Esophagus mucosa (tissue), 1 donor: Measurements from ENCODE around the gene CMTM7. TPM values are rescaled to one million over a fixed set of nuclear protein-coding genes. Genes with fewer than 3 reads are reported as not detected.
"Not testable (repeated sequence)": the region's sequence is repeated elsewhere in the genome, so short reads cannot be mapped to it uniquely, and the experiment has no call there.

Experiments used
- ATAC-seq: fragments of 200-7000 bp; cut with Tn5 transposase; one replicate; pipeline ENCODE4 v1.9.1; 2020
- total RNA-seq: library from RNA; stranded (reverse); gene quantifications from one replicate; pipeline ENCODE4 v1.2.4, GENCODE V29; 2023
- donor health status: DM: yes; HTN: yes; CAD: no.

CMTM7 gene
- total RNA-seq, 1 donor from 2014 or later: 1.2 TPM

DNA sequence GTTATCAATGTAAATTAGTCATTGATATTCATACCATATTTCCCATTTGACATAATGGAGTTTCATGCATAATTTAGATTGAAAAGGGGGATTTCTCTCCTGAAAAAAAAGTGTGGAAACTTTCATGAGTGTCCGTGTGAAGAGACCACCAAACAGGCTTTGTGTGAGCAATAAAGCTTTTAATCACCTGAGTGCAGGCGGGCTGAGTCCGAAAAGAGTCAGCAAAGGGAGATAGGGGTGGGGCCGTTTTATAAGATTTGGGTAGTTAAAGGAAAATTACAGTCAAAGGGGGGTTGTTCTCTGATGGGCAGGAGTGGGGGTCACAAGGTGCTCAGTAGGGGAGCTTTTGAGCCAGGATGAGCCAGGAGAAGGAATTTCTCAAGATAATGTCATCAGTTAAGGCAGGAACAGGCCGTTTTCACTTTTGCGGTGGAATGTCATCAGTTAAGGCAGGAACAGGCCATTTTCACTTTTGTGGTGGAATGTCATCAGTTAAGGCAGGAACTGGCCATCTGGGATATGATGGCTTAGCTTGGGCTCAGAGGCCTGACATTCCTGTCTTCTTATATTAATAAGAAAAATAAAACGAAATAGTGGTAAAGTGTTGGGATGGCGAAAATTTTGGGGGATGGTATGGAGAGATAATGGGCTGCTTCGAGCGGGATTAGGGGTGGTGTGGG lies 69.3 kb downstream of the CMTM7 start:
- not testable (repeated sequence) for ATAC-seq

GRCh38 chr3:32462191-32462986 lies 70.7 kb downstream of the CMTM7 start:
- ATAC-seq: not testable (repeated sequence)

GRCh38 chr3:32463415-32463814 lies 71.8 kb downstream of the CMTM7 start:
- not testable (repeated sequence) for ATAC-seq

GRCh38 chr3:32464726-32465125 lies 73.1 kb downstream of the CMTM7 start:
- ATAC-seq: not testable (repeated sequence)

DNA sequence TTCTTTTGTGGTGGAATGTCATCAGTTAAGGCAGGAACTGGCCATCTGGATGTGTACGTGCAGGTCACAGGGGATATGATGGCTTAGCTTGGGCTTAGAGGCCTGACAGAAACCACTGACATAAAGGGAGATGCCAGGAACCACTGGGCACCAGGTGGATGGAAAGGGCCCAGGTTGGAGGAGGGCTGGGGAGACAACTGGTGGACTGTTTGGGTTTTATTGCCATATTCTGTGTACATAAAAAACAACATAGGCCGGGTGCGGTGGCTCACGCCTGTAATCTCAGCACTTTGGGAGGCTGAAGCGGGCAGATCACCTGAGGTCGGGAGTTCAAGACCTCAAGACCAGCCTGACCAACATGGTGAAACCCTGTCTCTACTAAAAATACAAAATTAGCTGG lies 75.2 kb downstream of the CMTM7 start:
- ATAC-seq: not testable (repeated sequence)

GRCh38 chr3:32467333-32468070 lies 75.8 kb downstream of the CMTM7 start:
- ATAC-seq: peak; percentile 80

- ATAC-seq: no peak
Observed at GRCh38 chr3:32469151-32469874, 77.7 kb downstream of the CMTM7 start.

DNA sequence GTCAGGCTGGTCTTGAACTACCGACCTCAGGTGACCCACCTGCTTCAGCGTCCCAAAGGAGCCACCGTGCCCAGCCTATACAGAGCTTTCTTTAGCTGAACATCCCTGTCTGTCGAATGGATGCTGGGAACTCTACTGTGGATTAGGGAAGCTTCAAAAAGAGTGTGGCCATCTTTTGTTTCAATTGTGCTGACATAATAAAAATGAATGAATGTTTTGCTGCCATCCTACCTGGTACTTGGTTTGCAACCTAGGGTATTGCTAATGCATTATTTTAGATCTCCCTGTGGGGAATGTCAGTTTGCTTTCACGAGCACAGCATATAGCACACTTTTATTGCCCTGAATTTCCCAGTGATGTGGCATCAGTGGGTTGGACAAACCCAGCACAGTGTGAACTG lies 78.7 kb downstream of the CMTM7 start:
- ATAC-seq: no peak

DNA sequence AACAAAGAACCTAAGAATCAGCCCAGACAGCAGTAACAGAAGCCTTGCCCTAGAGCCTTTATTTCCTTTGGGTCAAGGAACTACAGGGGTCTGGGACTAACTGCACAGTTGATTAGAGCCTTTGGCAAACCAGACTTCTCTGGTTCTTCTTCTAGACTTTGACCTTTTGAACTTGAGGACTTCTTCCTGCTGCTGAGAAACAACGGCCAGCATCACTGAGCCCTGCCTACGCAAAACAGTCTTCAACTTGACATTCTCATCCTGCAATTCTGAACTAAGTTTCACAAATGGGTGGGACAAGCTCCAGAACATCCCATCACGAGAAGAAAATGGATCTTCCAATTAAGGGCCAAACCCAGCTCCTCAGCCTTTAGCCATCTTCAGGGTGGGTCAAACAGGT lies 79.6 kb downstream of the CMTM7 start:
- ATAC-seq: no peak

DNA sequence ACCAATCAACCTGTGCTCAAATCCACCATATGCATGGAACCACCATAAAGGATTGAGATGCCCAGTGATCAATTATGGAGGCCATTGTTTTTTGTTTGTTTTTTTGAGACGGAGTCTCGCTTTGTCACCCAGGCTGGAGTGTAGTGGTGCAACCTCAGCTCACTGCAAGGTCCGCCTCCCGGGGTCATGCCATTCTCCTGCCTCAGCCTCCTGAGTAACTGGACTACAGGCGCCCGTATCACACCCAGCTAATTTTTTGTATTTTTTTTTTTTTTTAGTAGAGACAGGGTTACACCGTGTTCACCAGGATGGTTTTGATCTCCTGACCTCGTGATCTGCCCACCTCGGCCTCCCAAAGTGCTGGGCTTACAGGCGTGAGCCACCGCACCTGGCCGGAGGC lies 80.5 kb downstream of the CMTM7 start:
- not testable (repeated sequence) for ATAC-seq

DNA sequence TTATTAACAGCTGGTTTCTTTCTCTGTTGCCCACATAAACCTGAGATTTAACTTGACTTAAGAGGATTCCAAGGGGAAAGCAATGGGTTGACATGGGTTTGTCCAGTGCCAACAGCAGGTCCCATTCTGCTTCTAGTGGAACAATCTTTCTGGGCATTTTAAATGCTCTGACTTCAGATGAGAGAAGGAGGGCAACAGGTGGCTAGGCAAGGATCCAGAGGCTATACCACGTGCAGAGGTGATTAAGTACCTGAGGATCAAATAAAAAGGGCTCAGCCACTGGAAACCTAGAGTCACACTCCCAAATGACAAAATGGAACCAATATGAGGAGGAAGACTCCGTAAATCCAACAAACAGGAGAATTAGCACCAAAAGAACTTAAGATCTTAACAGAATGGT lies 82.5 kb downstream of the CMTM7 start:
- no peak for ATAC-seq

DNA sequence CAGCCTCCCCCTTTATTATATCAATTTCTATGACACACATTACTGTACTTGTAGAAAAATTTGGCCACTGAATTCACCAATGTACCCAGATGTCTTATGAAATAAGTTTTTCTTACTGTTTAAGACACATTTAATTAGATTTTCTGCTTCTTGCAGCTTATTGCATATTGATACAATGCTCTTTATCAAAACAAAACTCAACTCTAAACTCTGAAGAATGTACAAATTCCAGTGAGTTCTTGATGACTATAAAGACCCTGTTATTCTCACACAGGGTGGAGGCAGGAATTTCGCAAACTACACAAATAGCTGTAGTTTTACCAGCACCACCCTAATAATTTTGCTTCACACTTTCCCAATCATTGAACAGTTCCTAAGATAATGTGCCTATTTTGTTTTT lies 89.0 kb downstream of the CMTM7 start:
- no peak for ATAC-seq

- ATAC-seq: no peak
Observed at GRCh38 chr3:32481791-32482631, 90.4 kb downstream of the CMTM7 start.

GRCh38 chr3:32482693-32483092 lies 91.0 kb downstream of the CMTM7 start:
- no peak for ATAC-seq

- no peak for ATAC-seq
Observed at GRCh38 chr3:32483772-32484171, 92.1 kb downstream of the CMTM7 start.

- ATAC-seq: no peak
Observed at GRCh38 chr3:32484436-32484835, 92.8 kb downstream of the CMTM7 start.

DNA sequence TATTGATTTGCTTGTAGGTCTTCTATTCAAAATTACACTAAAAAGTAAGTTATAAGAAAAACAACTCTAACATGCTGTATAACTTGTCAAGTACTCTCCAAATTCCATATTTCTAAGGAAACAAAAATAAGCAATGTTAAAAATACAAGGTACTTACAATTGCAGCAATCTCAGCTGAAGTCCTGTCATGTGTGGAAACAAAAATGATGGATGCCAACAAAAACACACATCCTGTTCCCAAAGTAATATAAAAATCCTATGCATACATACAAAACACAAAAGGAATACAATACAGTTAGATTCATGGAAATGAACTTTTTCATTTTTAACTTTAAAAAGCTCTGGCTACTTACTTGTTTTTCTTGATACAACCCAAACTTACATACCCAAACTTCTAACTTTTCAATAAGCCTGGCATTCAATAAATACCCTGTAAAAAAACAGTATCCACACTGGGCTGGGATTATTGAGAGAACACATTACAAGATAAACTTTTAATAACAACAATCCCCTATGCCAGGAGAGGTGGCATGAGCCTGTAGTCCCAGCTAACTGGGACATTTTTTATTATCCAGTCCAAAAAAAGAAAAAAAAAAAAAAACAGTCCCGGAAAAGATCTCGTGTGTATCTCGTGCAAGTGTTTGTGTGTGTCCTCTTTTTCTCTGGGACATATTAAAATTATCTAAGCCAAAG lies 96.3 kb downstream of the CMTM7 start:
- no peak for ATAC-seq

DNA sequence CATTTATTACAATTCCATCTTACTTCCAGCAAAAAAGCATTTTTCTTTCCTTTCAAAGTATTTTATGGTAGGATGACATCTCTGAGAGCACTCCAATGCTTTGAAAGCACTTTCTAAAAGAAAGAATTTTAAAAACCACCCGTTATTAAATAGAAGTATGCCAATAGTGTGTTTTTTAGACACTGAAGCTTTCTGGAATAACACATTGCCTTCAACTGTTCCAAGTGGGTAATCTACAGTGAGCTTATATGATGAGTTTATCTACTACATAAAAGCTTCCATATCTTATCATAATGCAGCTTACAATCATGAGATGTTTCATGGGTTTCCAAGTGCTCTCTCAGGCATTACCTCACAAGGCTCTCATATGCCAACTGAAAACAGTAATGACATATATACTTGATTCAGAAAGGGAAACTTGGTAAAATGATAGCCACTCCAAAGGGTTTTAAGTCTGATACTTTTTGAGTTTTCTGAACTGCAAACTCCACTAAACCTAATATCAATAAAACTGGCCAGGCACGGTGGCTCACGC lies 96.9 kb downstream of the CMTM7 start:
- ATAC-seq: no peak

DNA sequence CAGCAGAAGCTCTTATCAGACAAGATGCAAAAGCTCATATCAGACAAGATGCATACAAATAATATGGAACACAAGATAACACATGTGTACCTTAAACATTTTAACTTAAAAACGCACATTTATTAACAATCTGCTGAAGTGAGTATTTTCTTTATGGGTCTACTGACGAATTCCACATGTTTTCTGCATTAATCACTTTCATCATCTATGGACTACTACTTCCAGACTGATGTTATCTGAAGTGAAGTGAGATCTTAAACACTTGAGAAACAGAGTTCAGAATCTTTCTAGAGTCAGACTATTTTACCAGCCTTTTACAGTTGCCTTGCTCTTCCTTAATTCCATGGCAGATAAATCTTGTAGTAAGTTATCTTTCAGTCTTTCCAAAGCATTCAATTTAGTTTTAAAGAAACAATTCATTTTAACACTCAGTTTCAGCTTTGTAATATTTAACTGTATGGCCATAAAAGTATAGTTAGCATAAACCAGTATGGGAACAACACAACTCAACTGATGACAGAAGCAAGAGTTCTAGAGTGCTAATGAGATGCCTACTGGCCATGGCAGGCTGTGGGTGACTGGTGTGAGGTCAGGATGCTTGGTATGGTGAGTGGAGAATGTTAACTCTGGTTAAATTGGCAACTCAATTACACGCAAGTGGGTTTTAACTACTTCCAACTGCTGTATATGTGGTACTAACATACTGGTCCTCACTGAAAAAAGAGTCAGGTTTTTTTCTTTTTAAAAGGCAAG lies 101.2 kb downstream of the CMTM7 start:
- ATAC-seq: no peak
